CD4-positive, alpha-beta memory T cell (primary cell): ENCODE measurements around the gene SGTA. TPM values are rescaled to one million over a fixed set of nuclear protein-coding genes. Genes with fewer than 3 reads are reported as not detected.

Experiments
- CTCF ChIA-PET: fragments of 350-600 bp; sonication (Branson Sonifier 250); formaldehyde crosslinking; loops from one replicate; lab custom pipeline; 2021; ENCODE audit warnings: inconsistent platforms; ENCODE audit not compliant: partially characterized antibody; lab: Charles Lee
- POLR2A ChIA-PET: fragments of 350-600 bp; sonication (Branson Sonifier 250); formaldehyde crosslinking; loops from one replicate; lab custom pipeline; 2021; ENCODE audit not compliant: partially characterized antibody; lab: Charles Lee
- DNase-seq, 5 donors: peaks; one replicate each; pipeline versions ENCODE4 v3.0.0 to v3.0.0-alpha.2; 2020 to 2022; ENCODE audit warnings: mixed read lengths in 1 of 5
- H3K27ac ChIP-seq: one replicate; pipeline ENCODE4 v1.7.0; 2013; ENCODE audit warnings: low read depth, low read length
- H3K27me3 ChIP-seq: 2 replicates; pipeline ENCODE4 v1.7.0; 2013; ENCODE audit warnings: mild to moderate bottlenecking, low read length, moderate library complexity; ENCODE audit not compliant: insufficient read depth
- H3K36me3 ChIP-seq: 2 replicates; pipeline ENCODE4 v1.7.0; 2013; ENCODE audit warnings: mild to moderate bottlenecking, low read length, moderate library complexity; ENCODE audit not compliant: insufficient read depth
- H3K4me1 ChIP-seq: 2 replicates; pipeline ENCODE4 v1.7.0; 2013; ENCODE audit warnings: mild to moderate bottlenecking, low read length, moderate library complexity; ENCODE audit not compliant: insufficient read depth
- H3K4me3 ChIP-seq, 2 donors: one replicate each; pipeline ENCODE4 v1.7.0; 2013; ENCODE audit warnings: low read length in 2 of 2, mild to moderate bottlenecking in 1 of 2
- H3K9me3 ChIP-seq, 2 donors: one replicate each; pipeline ENCODE4 v1.7.0; 2013; ENCODE audit warnings: low read length in 2 of 2, control low read depth in 1 of 2; ENCODE audit not compliant: control insufficient read depth in 1 of 2
- H3K27ac Mint-ChIP-seq, 7 donors: one replicate each; pipeline ENCODE4 v1.8.0; 2020 to 2021; ENCODE audit warnings: mixed read lengths in 7 of 7, mild to moderate bottlenecking in 6 of 7, inconsistent platforms in 3 of 7, moderate library complexity in 3 of 7
- H3K27me3 Mint-ChIP-seq, 2 donors: one replicate each; pipeline ENCODE4 v1.8.0; 2020 to 2021; ENCODE audit warnings: mixed read lengths in 2 of 2
- H3K36me3 Mint-ChIP-seq, 2 donors: one replicate each; pipeline ENCODE4 v1.8.0; 2020 to 2021; ENCODE audit warnings: mixed read lengths in 2 of 2, inconsistent platforms in 1 of 2, mild to moderate bottlenecking in 1 of 2
- H3K4me1 Mint-ChIP-seq, 4 donors: one replicate each; pipeline ENCODE4 v1.8.0; 2020 to 2021; ENCODE audit warnings: mixed read lengths in 4 of 4, mild to moderate bottlenecking in 1 of 4
- H3K4me3 Mint-ChIP-seq, 8 donors: one replicate each; pipeline ENCODE4 v1.8.0; 2020 to 2021; ENCODE audit warnings: mixed read lengths in 8 of 8, mild to moderate bottlenecking in 7 of 8, moderate library complexity in 6 of 8, inconsistent platforms in 3 of 8
- H3K9me3 Mint-ChIP-seq, 8 donors: one replicate each; pipeline ENCODE4 v1.8.0; 2020 to 2021; ENCODE audit warnings: mixed read lengths in 8 of 8, mild to moderate bottlenecking in 5 of 8, inconsistent platforms in 3 of 8, moderate library complexity in 1 of 8
- intact Hi-C: fragments of 100-400 bp; cut with micrococcal nuclease; formaldehyde crosslinking; loops from one replicate; pipeline ENCODE4 v1.15.1; 2023
- polyA plus RNA-seq, 2 donors: library from polyadenylated mRNA; unstranded; fragments of 300-500 nt; fragmentation: Illumina TruSeq; gene quantifications; one replicate each; pipeline ENCODE4 v1.2.3, GENCODE V29; 2021
- total RNA-seq, 2 experiments: library from RNA; stranded (reverse); gene quantifications; one replicate each; pipeline ENCODE4 v1.2.3, GENCODE V29; 2021

Gene SGTA
- total and polyA plus RNA-seq, 4 experiments from 2014 or later, result 27.7 to 37.8 (median 36.0) TPM

DNA sequence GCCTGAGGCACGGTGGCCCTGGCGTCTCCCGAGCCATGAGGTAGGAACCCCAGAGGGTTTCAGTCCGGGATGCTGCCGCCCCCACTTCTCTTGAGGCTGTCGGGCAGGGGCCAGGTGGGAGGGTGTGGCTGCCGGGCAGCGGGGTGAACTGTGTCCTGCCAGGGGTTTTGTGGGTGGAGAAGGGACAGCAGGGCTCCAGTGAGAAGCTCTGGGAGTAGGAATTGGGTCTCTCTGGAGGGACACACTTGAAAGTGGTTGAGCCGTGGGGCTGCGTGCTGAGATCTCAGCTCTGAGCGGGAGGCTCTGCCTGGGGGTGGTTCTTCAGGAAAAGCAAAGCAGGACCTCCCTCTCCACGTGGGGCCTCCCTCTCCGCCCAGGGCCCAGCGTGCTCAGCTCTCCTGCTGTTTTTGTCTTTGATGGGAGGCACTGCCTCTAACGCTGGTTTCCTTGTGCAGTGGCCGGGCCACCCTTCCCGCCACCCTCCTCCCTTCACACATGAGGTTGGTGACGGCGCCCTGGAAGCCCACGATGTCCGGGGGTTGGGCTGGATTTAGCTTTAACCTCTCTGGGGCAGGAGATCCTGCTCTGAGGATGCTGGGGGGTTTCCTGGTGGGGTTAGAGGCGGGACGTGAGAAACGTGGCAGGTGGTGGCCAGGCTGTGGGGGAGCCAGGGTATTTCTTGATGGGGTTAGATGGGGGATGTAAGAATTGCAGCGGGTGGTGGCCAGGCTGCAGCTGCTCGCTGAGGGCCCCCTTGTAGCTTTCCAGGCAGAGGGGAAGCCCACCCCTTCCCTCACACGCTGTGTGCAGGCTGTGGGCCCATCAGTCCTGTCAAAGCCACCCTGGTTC lies 21.3 kb upstream of the SGTA start:
- no peaks in the 10 kb centered on the region for H3K27me3 ChIP-seq
- Mint-ChIP-seq H3K9me3 (no peaks in the 10 kb centered on the region), H3K4me3 (no peak overlapping the region), H3K4me1 (peaks cover 0 to 4% (median 0%) of the 10 kb centered on the region in 4 donors), H3K27ac (no peak overlapping the region), H3K27me3 (no peaks in the 10 kb centered on the region), H3K36me3 (peaks cover 24 to 25% of the 10 kb centered on the region in 2 donors)
- DNase-seq, result peak in 1 of 5 donors; percentile 12
- H3K27ac ChIP-seq, result no peak overlapping the region
- CTCF ChIA-PET, result no interaction called here
- H3K36me3 ChIP-seq, result peaks cover 11% of the 10 kb centered on the region
- POLR2A ChIA-PET, result interaction anchor here (1.2 kb wide), 1 partner anchor 19 kb away, joined by 3 read pairs; the partner anchor contains the start of gene THOP1
- intact Hi-C loops, result no loop called here
- H3K4me1 ChIP-seq, result no peaks in the 10 kb centered on the region
- H3K9me3 ChIP-seq, result no peaks in the 10 kb centered on the region
- no peak overlapping the region for H3K4me3 ChIP-seq

DNA sequence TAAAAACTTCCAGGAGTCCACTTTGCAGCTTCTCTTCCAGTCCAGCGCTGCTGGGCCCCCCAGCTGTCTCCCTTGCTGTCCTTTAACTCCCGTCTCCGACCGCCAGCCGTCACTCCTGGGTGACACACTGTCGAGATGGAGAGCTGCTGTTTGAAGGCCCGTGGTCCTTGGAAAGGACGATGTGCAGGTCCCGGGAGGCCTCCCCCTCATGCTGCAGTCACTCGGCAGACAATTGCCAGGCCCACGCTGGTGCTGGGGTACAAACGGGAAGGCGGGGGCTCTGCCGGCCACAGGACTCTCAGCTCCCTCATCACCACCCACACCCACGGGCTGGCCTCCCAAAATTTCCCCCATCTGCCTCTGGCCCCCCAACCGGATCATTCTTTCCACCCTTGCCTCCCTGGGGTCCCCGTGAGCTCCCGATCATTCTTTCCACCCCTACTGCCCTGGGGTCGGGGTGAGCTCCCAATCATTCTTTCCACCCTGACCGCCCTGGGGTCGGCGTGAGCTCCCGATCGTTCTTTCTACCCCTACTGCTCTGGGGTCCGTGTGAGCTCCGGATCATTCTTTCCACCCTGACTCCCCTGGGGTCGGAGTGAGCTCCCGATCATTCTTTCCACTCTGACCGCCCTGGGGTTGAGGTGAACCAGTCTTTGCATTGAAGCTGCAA lies 20.5 kb upstream of the SGTA start:
- H3K9me3 ChIP-seq, result no peaks in the 10 kb centered on the region
- H3K27ac ChIP-seq, result no peak overlapping the region
- H3K4me1 Mint-ChIP-seq, result peaks cover 0 to 4% (median 0%) of the 10 kb centered on the region in 4 donors
- POLR2A ChIA-PET, result interaction anchor here (1.2 kb wide), 1 partner anchor 18 kb away, joined by 3 read pairs; the partner anchor contains the start of gene THOP1
- no peaks in the 10 kb centered on the region for H3K27me3 Mint-ChIP-seq
- CTCF ChIA-PET, result interaction anchor here (0.6 kb wide), 1 partner anchor 875 kb away, joined by 4 read pairs; no protein-coding TSS in a partner anchor
- DNase-seq, result no peak
- no peaks in the 10 kb centered on the region for H3K4me1 ChIP-seq
- peaks cover 16 to 20% of the 10 kb centered on the region in 2 donors for H3K36me3 Mint-ChIP-seq
- H3K4me3 ChIP-seq, result no peak overlapping the region
- no peak overlapping the region for H3K27ac Mint-ChIP-seq
- H3K4me3 Mint-ChIP-seq, result no peak overlapping the region
- H3K27me3 ChIP-seq, result no peaks in the 10 kb centered on the region
- H3K36me3 ChIP-seq, result peaks cover 5% of the 10 kb centered on the region
- H3K9me3 Mint-ChIP-seq, result no peaks in the 10 kb centered on the region
- intact Hi-C loops, result no loop called here

DNA sequence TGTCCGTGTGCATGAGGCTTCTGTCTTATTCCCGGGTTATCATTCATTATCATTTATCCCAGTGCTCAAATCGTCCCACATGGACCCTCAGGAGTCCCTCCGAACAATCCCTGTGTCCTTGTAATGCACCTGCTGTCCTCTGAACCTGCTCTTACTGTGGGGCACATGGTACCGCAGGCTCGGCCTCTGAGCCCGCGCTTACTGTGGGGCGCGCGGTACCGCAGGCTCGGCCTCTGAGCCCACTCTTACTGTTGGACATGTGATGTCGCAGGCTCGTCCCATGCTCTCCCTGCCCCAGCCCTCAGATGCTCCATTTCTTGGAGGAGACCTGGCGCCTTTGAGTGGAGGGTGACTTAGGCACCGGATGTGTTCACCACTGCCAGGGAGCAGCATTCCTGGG lies 19.8 kb upstream of the SGTA start:
- peaks cover 3% of the 10 kb centered on the region for H3K36me3 ChIP-seq
- H3K36me3 Mint-ChIP-seq, result peaks cover 15 to 20% of the 10 kb centered on the region in 2 donors
- no peak overlapping the region for H3K4me3 ChIP-seq
- peaks cover 0 to 4% (median 0%) of the 10 kb centered on the region in 4 donors for H3K4me1 Mint-ChIP-seq
- H3K4me1 ChIP-seq, result no peaks in the 10 kb centered on the region
- no peaks in the 10 kb centered on the region for H3K9me3 ChIP-seq
- CTCF ChIA-PET, result no interaction called here
- no peaks in the 10 kb centered on the region for H3K27me3 ChIP-seq
- H3K27ac ChIP-seq, result no peak overlapping the region
- no peak for DNase-seq
- H3K27me3 Mint-ChIP-seq, result no peaks in the 10 kb centered on the region
- no peak overlapping the region for H3K27ac Mint-ChIP-seq
- H3K4me3 Mint-ChIP-seq, result no peak overlapping the region
- intact Hi-C loops, result no loop called here
- no peaks in the 10 kb centered on the region for H3K9me3 Mint-ChIP-seq
- POLR2A ChIA-PET, result no interaction called here

DNA sequence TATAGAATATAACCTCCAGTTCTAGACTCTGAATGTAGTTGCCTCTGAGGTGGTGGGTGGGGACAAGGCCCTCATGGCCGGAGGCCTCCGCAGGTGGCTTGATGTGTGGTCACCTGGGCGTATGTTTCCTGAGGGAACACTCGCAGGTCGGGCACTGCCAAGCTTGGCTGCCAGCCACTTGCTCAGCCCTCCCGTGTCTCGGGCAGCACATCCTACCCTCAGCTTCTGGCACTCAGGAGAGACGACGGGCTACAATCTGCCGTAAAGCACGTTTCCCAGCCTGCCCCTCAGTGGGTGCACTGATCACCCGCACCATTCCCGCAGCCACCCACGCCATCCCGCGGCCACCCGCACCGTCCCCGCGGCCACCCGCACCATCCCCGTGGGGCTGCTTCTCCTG lies 17.4 kb upstream of the SGTA start:
- H3K27ac ChIP-seq, result no peak overlapping the region
- H3K4me3 ChIP-seq, result no peak overlapping the region
- no peaks in the 10 kb centered on the region for H3K9me3 ChIP-seq
- no peaks in the 10 kb centered on the region for H3K27me3 ChIP-seq
- peaks cover 3% of the 10 kb centered on the region for H3K36me3 ChIP-seq
- Mint-ChIP-seq H3K27ac (no peak overlapping the region), H3K27me3 (no peaks in the 10 kb centered on the region), H3K4me1 (peaks cover 0 to 4% (median 0%) of the 10 kb centered on the region in 4 donors), H3K9me3 (no peaks in the 10 kb centered on the region), H3K36me3 (peaks cover 22 to 29% of the 10 kb centered on the region in 2 donors), H3K4me3 (no peak overlapping the region)
- no peaks in the 10 kb centered on the region for H3K4me1 ChIP-seq
- ChIA-PET CTCF (interaction anchor here (0.9 kb wide), 1 partner anchor 19 kb away, joined by 4 read pairs; the partner anchor contains the start of gene ZNF554), POLR2A (interaction anchor here (1.7 kb wide), 1 partner anchor 22 kb away, joined by 3 read pairs; no protein-coding TSS in a partner anchor)
- intact Hi-C loops, result no loop called here
- DNase-seq, result no peak

DNA sequence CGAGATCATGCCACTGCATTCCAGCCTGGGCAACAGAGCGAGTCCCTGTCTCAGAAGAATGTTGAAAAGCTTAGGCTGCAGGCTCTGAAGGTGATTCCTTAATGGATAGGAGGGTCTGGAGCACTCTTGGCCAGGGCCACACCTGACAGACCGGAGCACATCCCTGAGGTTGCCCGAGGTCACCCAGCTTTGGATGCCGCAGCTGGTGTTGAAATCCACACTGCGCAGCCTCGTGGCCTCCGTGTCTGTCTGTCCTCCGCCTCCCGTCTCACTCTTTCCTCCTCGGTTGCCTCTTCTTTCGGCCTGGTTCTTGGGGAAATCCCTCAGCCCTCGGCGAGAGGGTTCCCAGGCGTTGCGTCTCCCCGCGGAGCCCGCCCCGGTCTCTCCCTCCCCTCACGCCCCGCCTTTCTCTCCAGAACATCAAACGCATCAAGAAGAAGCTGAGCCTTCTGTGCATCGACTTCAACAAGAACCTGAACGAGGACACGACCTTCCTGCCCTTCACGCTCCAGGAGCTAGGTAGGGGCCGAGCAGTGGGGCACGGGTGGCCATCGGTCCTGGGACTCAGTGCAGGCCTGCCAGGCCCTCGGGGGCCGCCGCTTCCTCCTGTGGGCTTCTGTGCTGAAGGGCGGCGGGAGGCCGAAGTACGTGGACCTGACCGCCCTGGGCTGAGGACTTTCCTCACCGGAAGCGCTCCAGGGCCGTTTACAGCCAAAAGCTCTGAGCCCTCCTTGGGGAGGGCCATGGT lies 16.4 kb upstream of the SGTA start:
- H3K9me3 Mint-ChIP-seq, result no peaks in the 10 kb centered on the region
- peaks cover 0 to 4% (median 0%) of the 10 kb centered on the region in 4 donors for H3K4me1 Mint-ChIP-seq
- no peak overlapping the region for H3K4me3 Mint-ChIP-seq
- Histone ChIP-seq H3K27me3 (no peaks in the 10 kb centered on the region), H3K27ac (no peak overlapping the region), H3K36me3 (peaks cover 6% of the 10 kb centered on the region), H3K4me1 (no peaks in the 10 kb centered on the region), H3K4me3 (no peak overlapping the region), H3K9me3 (no peaks in the 10 kb centered on the region)
- H3K27me3 Mint-ChIP-seq, result no peaks in the 10 kb centered on the region
- ChIA-PET POLR2A (interaction anchor here (1.7 kb wide), 1 partner anchor 23 kb away, joined by 3 read pairs; no protein-coding TSS in a partner anchor), CTCF (interaction anchor here (0.7 kb wide), 1 partner anchor 686 kb away, joined by 4 read pairs; no protein-coding TSS in a partner anchor)
- H3K36me3 Mint-ChIP-seq, result peaks cover 20 to 33% of the 10 kb centered on the region in 2 donors
- no peak for DNase-seq
- intact Hi-C loops, result no loop called here
- no peak overlapping the region for H3K27ac Mint-ChIP-seq

DNA sequence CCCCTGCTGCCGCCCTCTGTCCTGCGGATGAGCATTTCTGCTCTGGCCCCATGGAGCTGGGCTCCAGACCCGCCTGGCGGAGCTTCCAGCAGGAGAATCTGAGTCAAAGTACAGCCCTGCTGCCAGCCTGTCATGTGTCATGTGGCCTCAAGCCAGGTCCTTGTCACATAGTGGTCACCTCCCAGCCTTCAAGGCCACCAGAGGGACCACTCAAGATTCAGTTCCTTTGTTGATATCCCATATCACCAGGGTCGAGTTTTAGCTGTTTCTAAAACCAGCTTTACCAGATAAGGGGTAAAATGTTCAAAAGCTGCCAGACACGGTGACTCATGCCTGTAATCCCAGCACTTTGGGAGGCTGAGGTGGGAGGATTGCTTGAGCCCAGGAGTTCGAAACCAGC lies 15.7 kb upstream of the SGTA start:
- Mint-ChIP-seq H3K27me3 (no peaks in the 10 kb centered on the region), H3K27ac (no peak overlapping the region), H3K4me3 (no peak overlapping the region), H3K36me3 (peaks cover 20 to 29% of the 10 kb centered on the region in 2 donors), H3K4me1 (peaks cover 0 to 4% (median 0%) of the 10 kb centered on the region in 4 donors), H3K9me3 (no peaks in the 10 kb centered on the region)
- ChIA-PET CTCF (interaction anchor here (0.7 kb wide), 1 partner anchor 687 kb away, joined by 4 read pairs; no protein-coding TSS in a partner anchor), POLR2A (no interaction called here)
- Histone ChIP-seq H3K4me1 (no peaks in the 10 kb centered on the region), H3K4me3 (no peak overlapping the region), H3K27me3 (no peaks in the 10 kb centered on the region), H3K9me3 (no peaks in the 10 kb centered on the region), H3K36me3 (peaks cover 6% of the 10 kb centered on the region), H3K27ac (no peak overlapping the region)
- intact Hi-C loops, result no loop called here
- DNase-seq, result no peak
